Ascending aorta (tissue), 2 donors: Measurements from ENCODE around the gene GLT8D2. TPM values are rescaled to one million over a fixed set of nuclear protein-coding genes. Genes with fewer than 3 reads are reported as not detected.

Source experiments
- DNase-seq, 2 donors: peaks; one replicate each; pipeline ENCODE4 v3.0.0-alpha.2; 2019; ENCODE audit warnings: low spot score in 2 of 2
- H3K27ac ChIP-seq, 2 donors: fragments of 200-600 bp; sonication (generic); one replicate each; pipeline ENCODE4 v1.5.1; 2016 to 2017; ENCODE audit warnings: mild to moderate bottlenecking in 1 of 2
- H3K27me3 ChIP-seq: fragments of 200-600 bp; sonication (generic); one replicate; pipeline ENCODE4 v1.5.1; 2017
- H3K36me3 ChIP-seq, 2 donors: fragments of 200-600 bp; sonication (generic); one replicate each; pipeline ENCODE4 v1.5.1; 2016
- H3K4me1 ChIP-seq, 2 donors: fragments of 200-600 bp; sonication (generic); one replicate each; pipeline ENCODE4 v1.5.1; 2016 to 2017; ENCODE audit warnings: mild to moderate bottlenecking in 1 of 2
- H3K4me3 ChIP-seq, 2 donors: fragments of 200-600 bp; sonication (generic); one replicate each; pipeline ENCODE4 v1.5.1; 2016 to 2017; ENCODE audit warnings: mild to moderate bottlenecking in 1 of 2
- H3K9me3 ChIP-seq, 2 donors: fragments of 200-600 bp; sonication (generic); one replicate each; pipeline ENCODE4 v1.5.1; 2016
- CTCF ChIP-seq, 3 experiments: fragments of 200-600 bp in 2 of 3; fragments of 450-650 bp in 1 of 3; sonication (generic) in 2 of 3; IDR thresholded peaks; one replicate each; pipeline ENCODE4 v1.5.1; 2016 to 2019; ENCODE audit warnings: antibody characterized with exemption in 3 of 3, mild to moderate bottlenecking in 1 of 3, moderate library complexity in 1 of 3
- intact Hi-C: fragments of 100-400 bp; cut with DNase I; formaldehyde crosslinking; loops from one replicate; pipeline ENCODE4 v1.15.1; 2023
- total RNA-seq: library from RNA; depleted of rRNA; stranded (reverse); fragments of >200 nt; gene quantifications from one replicate; pipeline ENCODE4 v1.1.0, GENCODE V29; 2016

The GLT8D2 gene
- total RNA-seq, 1 donor from 2014 or later: 72.3 TPM

GRCh38 chr12:103960616-103961227 lies 89.3 kb downstream of the GLT8D2 start:
- intact Hi-C loops: no loop called here
- no peaks in the 10 kb centered on the region for H3K27me3 ChIP-seq
- DNase-seq: no peak
- H3K4me1 ChIP-seq: peaks cover 4 to 30% of the 10 kb centered on the region in 2 donors
- no peaks in the 10 kb centered on the region for H3K9me3 ChIP-seq
- no peak overlapping the region for H3K4me3 ChIP-seq
- no peaks in the 10 kb centered on the region for H3K36me3 ChIP-seq
- TF ChIP-seq CTCF (IDR thresholded peaks at IDR 0.05): no peak
- H3K27ac ChIP-seq: no peak overlapping the region

- no peak for TF ChIP-seq CTCF (IDR thresholded peaks at IDR 0.05)
- intact Hi-C loops: no loop called here
- DNase-seq: no peak
- Histone ChIP-seq H3K4me1 (peaks cover 0 to 24% of the 10 kb centered on the region in 2 donors), H3K4me3 (no peak overlapping the region), H3K36me3 (peaks cover 5 to 6% of the 10 kb centered on the region in 2 donors), H3K9me3 (no peaks in the 10 kb centered on the region), H3K27me3 (no peaks in the 10 kb centered on the region), H3K27ac (peak overlapping the region in 1 of 2 donors; percentile 24)
Measured at GRCh38 chr12:103958621-103959020, 91.4 kb downstream of the GLT8D2 start.

GRCh38 chr12:103957865-103958388 lies 92.1 kb downstream of the GLT8D2 start:
- no peak for TF ChIP-seq CTCF (IDR thresholded peaks at IDR 0.05)
- H3K27ac ChIP-seq: peak overlapping the region; percentile 84 to 85
- H3K4me3 ChIP-seq: peak overlapping the region; percentile 87 to 93
- peaks cover 0 to 19% of the 10 kb centered on the region in 2 donors for H3K4me1 ChIP-seq
- H3K27me3 ChIP-seq: no peaks in the 10 kb centered on the region
- DNase-seq: no peak
- no peaks in the 10 kb centered on the region for H3K9me3 ChIP-seq
- peaks cover 8 to 13% of the 10 kb centered on the region in 2 donors for H3K36me3 ChIP-seq
- intact Hi-C loops: loop anchor here (1.0 to 2.0 kb wide), 3 partner anchors 7 to 107 kb away; partner anchors contain the start of genes HCFC2, HSP90B1 and TDG

GRCh38 chr12:103956509-103957027 lies 93.4 kb downstream of the GLT8D2 start:
- intact Hi-C loops: loop anchor here (1.0 to 2.0 kb wide), 3 partner anchors 9 to 108 kb away; partner anchors contain the start of genes HCFC2, HSP90B1 and TDG
- Histone ChIP-seq H3K27me3 (no peaks in the 10 kb centered on the region), H3K27ac (peak overlapping the region; percentile 84 to 85), H3K4me3 (peak overlapping the region; percentile 87 to 93), H3K36me3 (peaks cover 16 to 24% of the 10 kb centered on the region in 2 donors), H3K4me1 (peaks cover 0 to 19% of the 10 kb centered on the region in 2 donors), H3K9me3 (no peaks in the 10 kb centered on the region)
- DNase-seq: no peak
- no peak for TF ChIP-seq CTCF (IDR thresholded peaks at IDR 0.05)

- TF ChIP-seq CTCF (IDR thresholded peaks at IDR 0.05): no peak
- no peaks in the 10 kb centered on the region for H3K9me3 ChIP-seq
- no peak for DNase-seq
- H3K4me3 ChIP-seq: peak overlapping the region; percentile 87 to 93
- peaks cover 22 to 30% of the 10 kb centered on the region in 2 donors for H3K36me3 ChIP-seq
- H3K27me3 ChIP-seq: no peaks in the 10 kb centered on the region
- H3K4me1 ChIP-seq: peaks cover 0 to 19% of the 10 kb centered on the region in 2 donors
- H3K27ac ChIP-seq: peak overlapping the region; percentile 84 to 85
- intact Hi-C loops: loop anchor here (2.0 kb wide), 1 partner anchor 109 kb away; the partner anchor contains the start of gene HCFC2
Measured at GRCh38 chr12:103955811-103956508, 94.0 kb downstream of the GLT8D2 start.
